A673 (cell line): ENCODE measurements around the gene IRF6.

ENCODE experiments used
- CTCF ChIP-seq: fragments of 300-800, 200-600 bp; sonication (generic); conservative IDR thresholded peaks from 2 replicates; pipeline ENCODE4 v1.5.1; 2017; ENCODE audit warnings: low read depth, mild to moderate bottlenecking, antibody characterized with exemption, low read length, moderate library complexity, mixed read lengths
- EZH2 ChIP-seq: fragments of 200-600 bp; sonication (generic); IDR thresholded peaks from 2 replicates; pipeline ENCODE4 v1.6.1; 2017; ENCODE audit warnings: borderline replicate concordance, low read depth, mild to moderate bottlenecking, mixed read lengths, antibody characterized with exemption, low read length; ENCODE audit not compliant: poor library complexity, severe bottlenecking

DNA sequence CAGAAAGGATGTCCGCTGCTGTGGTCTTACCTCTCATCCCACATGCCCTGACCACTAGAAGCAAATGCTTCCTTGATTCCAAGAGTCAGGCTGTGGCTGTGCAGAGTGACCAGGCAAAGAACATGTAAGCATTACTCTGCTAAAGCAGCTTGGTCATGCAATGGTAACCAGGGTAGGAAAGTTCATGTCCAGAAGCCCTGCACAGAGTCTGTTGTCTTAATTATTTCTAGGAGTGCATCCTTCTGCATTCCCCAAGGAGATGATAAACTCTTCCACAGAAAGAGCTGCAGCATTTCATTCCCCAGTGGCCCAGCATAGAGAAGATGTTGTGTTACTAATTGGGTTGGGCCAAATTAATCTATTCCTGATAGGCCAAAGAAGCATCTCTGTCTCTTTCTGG is 11.7 kb upstream of the IRF6 start:
- TF ChIP-seq CTCF (no peak), EZH2 (no peak)
